HG03342 (cell line): ENCODE measurements around the gene SEC23IP.
"Not testable (repeated sequence)": the region's sequence is repeated elsewhere in the genome, so short reads cannot be mapped to it uniquely, and the experiment has no call there.

Experiments used
- ATAC-seq: cut with Tn5 transposase; IDR thresholded peaks from one replicate; pipeline ENCODE4 v1.9.1; 2021; ENCODE audit warnings: mild to moderate bottlenecking, moderate library complexity; ENCODE audit not compliant: unreplicated experiment

Gene SEC23IP

GRCh38 chr10:119892188-119893065 lies at the start of gene SEC23IP:
TSS of gene SEC23IP (plus strand) at chr10:119892730. CDS start at chr10:119892783, 53 bp downstream.
- peak; percentile 99 for ATAC-seq

- ATAC-seq, result no peak
Observed at GRCh38 chr10:119845656-119846055, 46.9 kb upstream of the SEC23IP start.

- ATAC-seq, result no peak
Observed at GRCh38 chr10:119849031-119849789, 43.3 kb upstream of the SEC23IP start.

- no peak for ATAC-seq
Observed at GRCh38 chr10:119849944-119850343, 42.6 kb upstream of the SEC23IP start.

- no peak for ATAC-seq
Observed at GRCh38 chr10:119852277-119852676, 40.3 kb upstream of the SEC23IP start.

- no peak for ATAC-seq
Observed at GRCh38 chr10:119852822-119853221, 39.7 kb upstream of the SEC23IP start.

- no peak for ATAC-seq
Observed at GRCh38 chr10:119853574-119853973, 39.0 kb upstream of the SEC23IP start.

- ATAC-seq, result no peak
Observed at GRCh38 chr10:119858063-119858462, 34.5 kb upstream of the SEC23IP start.

- ATAC-seq, result no peak
Observed at GRCh38 chr10:119859420-119860258, 32.9 kb upstream of the SEC23IP start.

- ATAC-seq, result peak; percentile 65
Observed at GRCh38 chr10:119860866-119861607, 31.5 kb upstream of the SEC23IP start.

- ATAC-seq, result no peak
Observed at GRCh38 chr10:119862524-119862923, 30.0 kb upstream of the SEC23IP start.

GRCh38 chr10:119863951-119864565 lies 28.5 kb upstream of the SEC23IP start:
- ATAC-seq, result no peak

- ATAC-seq, result no peak
Observed at GRCh38 chr10:119865699-119866240, 26.8 kb upstream of the SEC23IP start.

- ATAC-seq, result no peak
Observed at GRCh38 chr10:119867317-119867716, 25.2 kb upstream of the SEC23IP start.

- ATAC-seq, result not testable (repeated sequence)
Observed at GRCh38 chr10:119869398-119869797, 23.1 kb upstream of the SEC23IP start.

GRCh38 chr10:119871881-119872609 lies 20.5 kb upstream of the SEC23IP start:
- peak; percentile 36 for ATAC-seq

- ATAC-seq, result no peak
Observed at GRCh38 chr10:119872610-119872859, 20.0 kb upstream of the SEC23IP start, which contains the start of gene MCMBP. TSS of gene MCMBP (minus strand) at chr10:119872843. CDS start at chr10:119872584, 259 bp downstream.

- peak; percentile 88 for ATAC-seq
Observed at GRCh38 chr10:119872860-119873681, 19.5 kb upstream of the SEC23IP start.
